ENCODE measurements around the gene EFCAB13.

DNA sequence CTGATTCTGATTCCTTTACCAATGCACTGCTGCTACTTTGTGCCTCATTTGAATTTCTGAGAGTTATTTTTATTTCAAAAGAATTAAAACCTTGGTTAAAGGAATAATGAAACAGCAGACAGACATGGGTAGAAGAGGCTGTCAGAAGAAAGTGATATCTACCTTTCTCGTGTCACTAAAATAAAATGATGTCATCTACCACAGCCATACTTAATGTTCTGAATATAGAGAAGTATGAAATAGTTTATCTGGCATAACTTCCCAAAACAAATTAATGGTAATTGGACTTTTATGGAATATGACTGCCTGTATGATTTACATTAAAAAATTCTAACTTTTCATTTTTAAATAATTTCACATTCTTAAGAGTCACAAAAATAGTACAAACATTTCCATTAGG, 52.5 kb downstream of the EFCAB13 start:
- no peak for TF ChIP-seq GATA2 (IDR thresholded peaks at IDR 0.05; ENCODE audit: low read depth, low read length)
- no peak for TF ChIP-seq GATA3 (IDR thresholded peaks at IDR 0.05; ENCODE audit: low read depth, low read length)
